Breast epithelium (tissue), 4 donors: ENCODE results near the gene SPARC. TPM values are rescaled to one million over a fixed set of nuclear protein-coding genes. Genes with fewer than 3 reads are reported as not detected.

Experiments used
- DNase-seq, 2 donors: peaks; one replicate each; pipeline ENCODE4 v3.0.0-alpha.2; 2019; ENCODE audit warnings: low spot score in 2 of 2
- H3K27ac ChIP-seq, 2 donors: fragments of 200-600 bp; sonication (generic) in 1 of 2; one replicate each; pipeline ENCODE4 v1.5.1; 2016 to 2019; ENCODE audit warnings: mild to moderate bottlenecking in 1 of 2
- H3K27me3 ChIP-seq, 2 donors: fragments of 200-600 bp; sonication (generic) in 1 of 2; one replicate each; pipeline versions ENCODE4 v1.5.1 to v1.6.0; 2017 to 2019; ENCODE audit warnings: control low read depth in 1 of 2, mild to moderate bottlenecking in 1 of 2
- H3K36me3 ChIP-seq: fragments of 200-600 bp; one replicate; pipeline ENCODE4 v1.5.1; 2019
- H3K4me1 ChIP-seq, 2 donors: fragments of 200-600 bp; sonication (generic); one replicate each; pipeline ENCODE4 v1.5.1; 2016 to 2019; ENCODE audit warnings: control low read depth in 1 of 2
- H3K4me3 ChIP-seq, 3 donors: fragments of 200-600 bp; sonication (generic); 1 replicate in 2 of 3; 2 replicates in 1 of 3; pipeline ENCODE4 v1.5.1; 2016 to 2019; ENCODE audit warnings: mild to moderate bottlenecking in 3 of 3, moderate library complexity in 2 of 3
- H3K9me3 ChIP-seq, 2 donors: fragments of 200-600 bp; sonication (generic) in 1 of 2; one replicate each; pipeline ENCODE4 v1.5.1; 2016 to 2019; ENCODE audit warnings: control low read depth in 1 of 2
- CTCF ChIP-seq, 3 donors: fragments of 450-650 bp; IDR thresholded peaks; one replicate each; pipeline ENCODE4 v1.5.1; 2016 to 2017; ENCODE audit warnings: antibody characterized with exemption in 3 of 3, mild to moderate bottlenecking in 3 of 3, moderate library complexity in 3 of 3
- POLR2A ChIP-seq: fragments of 450-650 bp; IDR thresholded peaks from one replicate; pipeline ENCODE4 v1.6.1; 2016; ENCODE audit warnings: antibody characterized with exemption, mild to moderate bottlenecking, moderate library complexity
- POLR2AphosphoS5 ChIP-seq, 3 donors: sonication (generic); formaldehyde crosslinking; IDR thresholded peaks; one replicate each; pipeline ENCODE4 v1.6.1; 2017; ENCODE audit warnings: antibody characterized with exemption in 3 of 3
- intact Hi-C: fragments of 100-400 bp; cut with DNase I; formaldehyde crosslinking; loops from one replicate; pipeline ENCODE4 v1.15.1; 2023; ENCODE audit warnings: low total_unique reads
- total RNA-seq, 3 donors: library from RNA; depleted of rRNA; stranded (reverse); fragments of >200 nt; gene quantifications; one replicate each; pipeline ENCODE4 v1.1.0, GENCODE V29; 2016

SPARC gene
- total RNA-seq, 3 donors from 2014 or later = 220 to 2,507 (median 295) TPM

GRCh38 chr5:151671950-151672349, 14.8 kb downstream of the SPARC start:
- no peaks in the 10 kb centered on the region for H3K27me3 ChIP-seq
- H3K27ac ChIP-seq = peak overlapping the region; percentile 79 to 95
- H3K4me3 ChIP-seq = no peak overlapping the region
- intact Hi-C loops = no loop called here
- DNase-seq = peak in 1 of 2 donors; percentile 44
- peaks cover 10 to 28% of the 10 kb centered on the region in 2 donors for H3K4me1 ChIP-seq
- TF ChIP-seq CTCF (IDR thresholded peaks at IDR 0.05) (no peak), POLR2A (no peak), POLR2AphosphoS5 (IDR thresholded peaks at IDR 0.05) (peak in 1 of 3 donors; percentile 8)
- H3K36me3 ChIP-seq = no peaks in the 10 kb centered on the region
- no peaks in the 10 kb centered on the region for H3K9me3 ChIP-seq

DNA sequence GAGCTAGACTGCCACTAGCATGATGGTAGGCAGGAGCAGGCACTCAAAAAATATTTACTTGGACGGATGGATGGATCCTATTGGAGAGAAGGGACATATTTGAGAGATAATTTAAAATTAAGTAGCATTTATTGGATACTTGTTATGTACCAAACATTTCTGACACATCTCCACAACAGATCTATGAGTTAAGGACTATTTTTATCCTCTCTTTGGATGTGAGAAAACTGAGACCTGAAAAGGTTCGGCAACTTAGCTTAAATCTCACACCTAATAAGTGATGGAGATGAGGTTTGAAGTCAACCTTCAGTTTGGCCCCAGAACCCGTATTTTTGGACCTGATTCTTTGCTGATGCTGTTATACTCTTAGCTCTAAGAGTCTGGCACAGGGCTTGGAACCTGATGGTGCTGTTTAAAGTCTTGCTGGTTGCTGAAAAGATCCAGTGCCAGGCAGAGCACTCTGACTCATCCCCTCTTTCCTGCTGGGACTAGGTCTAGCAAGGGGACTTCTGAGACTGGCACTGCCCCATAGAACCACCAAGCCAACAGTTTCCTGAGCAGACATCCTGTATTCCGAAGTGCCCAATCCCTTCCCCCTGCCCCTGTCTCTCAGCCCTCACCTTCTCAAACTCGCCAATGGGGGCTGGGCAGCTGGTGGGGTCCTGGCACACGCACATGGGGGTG, 15.6 kb downstream of the SPARC start:
- Histone ChIP-seq H3K4me1 (peaks cover 8 to 26% of the 10 kb centered on the region in 2 donors), H3K4me3 (no peak overlapping the region), H3K27ac (peak overlapping the region; percentile 79 to 95), H3K27me3 (no peaks in the 10 kb centered on the region), H3K9me3 (no peaks in the 10 kb centered on the region), H3K36me3 (no peaks in the 10 kb centered on the region)
- intact Hi-C loops = no loop called here
- TF ChIP-seq POLR2A = no peak
- TF ChIP-seq POLR2AphosphoS5 (IDR thresholded peaks at IDR 0.05) = no peak
- TF ChIP-seq CTCF (IDR thresholded peaks at IDR 0.05) = no peak
- no peak for DNase-seq

DNA sequence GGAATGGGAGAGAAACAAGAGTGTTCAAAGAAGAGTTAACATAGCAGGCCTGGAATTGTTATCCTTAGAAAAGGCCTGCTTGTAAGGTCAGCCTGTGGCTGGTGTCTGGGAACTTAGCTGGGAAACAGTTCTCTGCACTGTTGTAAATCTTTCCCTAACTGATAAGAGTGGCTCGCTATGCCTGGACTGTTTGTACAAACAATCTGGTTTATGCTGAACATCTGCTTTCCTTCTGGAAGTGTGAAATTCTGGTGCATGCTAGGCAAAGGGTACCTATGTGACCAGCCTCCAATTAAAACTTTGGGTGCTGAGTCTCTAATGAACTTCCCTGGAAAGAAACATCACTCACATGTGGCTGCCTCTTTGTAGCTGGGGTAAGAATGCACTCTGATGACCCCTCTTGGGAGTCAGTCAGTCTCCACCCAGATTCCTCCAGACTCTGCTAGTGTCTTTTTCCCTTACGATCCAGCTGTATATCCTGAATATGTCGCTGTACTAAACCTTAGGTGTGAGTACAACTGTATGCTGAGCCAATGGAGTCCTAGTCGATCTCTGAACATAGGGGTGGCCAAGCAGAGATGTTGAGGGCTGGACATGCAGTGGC, 16.5 kb downstream of the SPARC start:
- intact Hi-C loops = no loop called here

DNA sequence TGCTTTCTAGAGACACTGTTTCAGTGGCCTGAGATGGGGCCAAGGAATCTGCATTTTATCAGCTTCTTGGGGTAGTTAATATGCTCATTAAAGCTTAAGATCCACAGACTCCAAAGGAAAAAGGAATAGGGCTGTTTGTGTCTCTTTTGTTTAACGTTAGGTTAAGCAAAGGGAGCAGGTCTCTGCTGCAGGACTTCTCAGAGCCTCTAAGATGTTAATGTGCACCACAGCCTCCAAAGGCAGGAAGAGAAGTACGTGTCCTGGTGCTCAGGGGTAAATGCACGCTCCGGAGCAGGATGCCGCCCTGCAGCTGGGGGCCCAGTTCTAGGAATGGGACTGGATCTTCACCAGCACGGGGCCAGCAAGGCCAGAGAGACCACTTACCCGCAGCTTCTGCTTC, 19.6 kb downstream of the SPARC start:
- no peak for DNase-seq
- Histone ChIP-seq H3K4me1 (peaks cover 6 to 8% of the 10 kb centered on the region in 2 donors), H3K9me3 (no peaks in the 10 kb centered on the region), H3K36me3 (no peaks in the 10 kb centered on the region), H3K27ac (peak overlapping the region in 1 of 2 donors; percentile 90), H3K4me3 (no peak overlapping the region), H3K27me3 (no peaks in the 10 kb centered on the region)
- intact Hi-C loops = no loop called here
- TF ChIP-seq POLR2AphosphoS5 (IDR thresholded peaks at IDR 0.05) = no peak
- no peak for TF ChIP-seq POLR2A
- no peak for TF ChIP-seq CTCF (IDR thresholded peaks at IDR 0.05)

More for the DNA sequence above, 16.5 kb downstream of the SPARC start:
- H3K27ac ChIP-seq = peak overlapping the region; percentile 79 to 95
- no peaks in the 10 kb centered on the region for H3K36me3 ChIP-seq
- H3K4me3 ChIP-seq = no peak overlapping the region
- no peaks in the 10 kb centered on the region for H3K27me3 ChIP-seq
- peaks cover 0 to 22% of the 10 kb centered on the region in 2 donors for H3K4me1 ChIP-seq
- DNase-seq = no peak
- TF ChIP-seq POLR2AphosphoS5 (IDR thresholded peaks at IDR 0.05) (no peak), POLR2A (no peak), CTCF (IDR thresholded peaks at IDR 0.05) (no peak)
- no peaks in the 10 kb centered on the region for H3K9me3 ChIP-seq

GRCh38 chr5:151665613-151666012, 21.1 kb downstream of the SPARC start:
- intact Hi-C loops = no loop called here
- DNase-seq = no peak
- Histone ChIP-seq H3K27ac (peak overlapping the region in 1 of 2 donors; percentile 90), H3K4me1 (peaks cover 3 to 8% of the 10 kb centered on the region in 2 donors), H3K27me3 (no peaks in the 10 kb centered on the region), H3K4me3 (no peak overlapping the region), H3K9me3 (no peaks in the 10 kb centered on the region), H3K36me3 (no peaks in the 10 kb centered on the region)
- TF ChIP-seq POLR2A = no peak
- TF ChIP-seq POLR2AphosphoS5 (IDR thresholded peaks at IDR 0.05) = no peak
- TF ChIP-seq CTCF (IDR thresholded peaks at IDR 0.05) = no peak
